ENCODE results near the gene IFI16. TPM values are rescaled to one million over a fixed set of nuclear protein-coding genes. Genes with fewer than 3 reads are reported as not detected.

IFI16 gene
- total RNA-seq, 2 donors from 2014 or later = 68.0 to 82.8 TPM

- peaks cover 23% of the 10 kb centered on the region for H3K4me1 Mint-ChIP-seq
- DNase-seq (no peak), ATAC-seq (no peak)
- peaks cover 5% of the 10 kb centered on the region for H3K36me3 Mint-ChIP-seq (ENCODE audit: low read depth)
- H3K4me3 Mint-ChIP-seq = no peak overlapping the region
- H3K9me3 ChIP-seq (ENCODE audit: control insufficient read depth, low read length, poor library complexity, severe bottlenecking) = no peaks in the 10 kb centered on the region
- peaks cover 4% of the 10 kb centered on the region for H3K27me3 Mint-ChIP-seq
- H3K27ac Mint-ChIP-seq = peak overlapping the region; percentile 98
Measured at GRCh38 chr1:159079525-159079924, 69.8 kb downstream of the IFI16 start.

GRCh38 chr1:159081626-159082025 lies 71.9 kb downstream of the IFI16 start:
- no peak for DNase-seq
- H3K27me3 Mint-ChIP-seq = peaks cover 4% of the 10 kb centered on the region
- H3K36me3 Mint-ChIP-seq (ENCODE audit: low read depth) = peaks cover 5% of the 10 kb centered on the region
- H3K4me1 Mint-ChIP-seq = peaks cover 14% of the 10 kb centered on the region
- H3K9me3 ChIP-seq (ENCODE audit: control insufficient read depth, low read length, poor library complexity, severe bottlenecking) = no peaks in the 10 kb centered on the region
- no peak overlapping the region for H3K4me3 Mint-ChIP-seq
- no peak for ATAC-seq
- no peak overlapping the region for H3K27ac Mint-ChIP-seq

- H3K27me3 Mint-ChIP-seq = peaks cover 4% of the 10 kb centered on the region
- peaks cover 2% of the 10 kb centered on the region for H3K36me3 Mint-ChIP-seq (ENCODE audit: low read depth)
- no peaks in the 10 kb centered on the region for H3K9me3 ChIP-seq (ENCODE audit: control insufficient read depth, low read length, poor library complexity, severe bottlenecking)
- no peak overlapping the region for H3K4me3 Mint-ChIP-seq
- no peak overlapping the region for H3K27ac Mint-ChIP-seq
- H3K4me1 Mint-ChIP-seq = peaks cover 6% of the 10 kb centered on the region
- ATAC-seq (no peak), DNase-seq (no peak)
Measured at GRCh38 chr1:159083013-159083412, 73.3 kb downstream of the IFI16 start.

GRCh38 chr1:159084152-159084551 lies 74.4 kb downstream of the IFI16 start:
- Mint-ChIP-seq H3K27me3 (peaks cover 4% of the 10 kb centered on the region), H3K4me1 (peaks cover 8% of the 10 kb centered on the region), H3K27ac (no peak overlapping the region), H3K36me3 (ENCODE audit: low read depth) (no peaks in the 10 kb centered on the region), H3K4me3 (no peak overlapping the region)
- DNase-seq = no peak
- ATAC-seq = no peak
- H3K9me3 ChIP-seq (ENCODE audit: control insufficient read depth, low read length, poor library complexity, severe bottlenecking) = no peaks in the 10 kb centered on the region

GRCh38 chr1:159084867-159085266 lies 75.2 kb downstream of the IFI16 start:
- DNase-seq = no peak
- peaks cover 14% of the 10 kb centered on the region for H3K4me1 Mint-ChIP-seq
- no peaks in the 10 kb centered on the region for H3K36me3 Mint-ChIP-seq (ENCODE audit: low read depth)
- H3K27ac Mint-ChIP-seq = no peak overlapping the region
- H3K4me3 Mint-ChIP-seq = no peak overlapping the region
- no peak for ATAC-seq
- no peaks in the 10 kb centered on the region for H3K9me3 ChIP-seq (ENCODE audit: control insufficient read depth, low read length, poor library complexity, severe bottlenecking)
- H3K27me3 Mint-ChIP-seq = peaks cover 4% of the 10 kb centered on the region

GRCh38 chr1:159088050-159088449 lies 78.3 kb downstream of the IFI16 start:
- no peaks in the 10 kb centered on the region for H3K9me3 ChIP-seq (ENCODE audit: control insufficient read depth, low read length, poor library complexity, severe bottlenecking)
- peaks cover 23% of the 10 kb centered on the region for H3K4me1 Mint-ChIP-seq
- no peak for DNase-seq
- ATAC-seq = no peak
- peak overlapping the region; percentile 62 for H3K27ac Mint-ChIP-seq
- H3K36me3 Mint-ChIP-seq (ENCODE audit: low read depth) = no peaks in the 10 kb centered on the region
- H3K27me3 Mint-ChIP-seq = no peaks in the 10 kb centered on the region
- no peak overlapping the region for H3K4me3 Mint-ChIP-seq

- Mint-ChIP-seq H3K4me1 (peaks cover 23% of the 10 kb centered on the region), H3K27ac (no peak overlapping the region), H3K27me3 (no peaks in the 10 kb centered on the region), H3K36me3 (ENCODE audit: low read depth) (no peaks in the 10 kb centered on the region), H3K4me3 (no peak overlapping the region)
- DNase-seq (no peak), ATAC-seq (no peak)
- no peaks in the 10 kb centered on the region for H3K9me3 ChIP-seq (ENCODE audit: control insufficient read depth, low read length, poor library complexity, severe bottlenecking)
Measured at GRCh38 chr1:159088546-159089183, 79.0 kb downstream of the IFI16 start.

- no peaks in the 10 kb centered on the region for H3K27me3 Mint-ChIP-seq
- peaks cover 23% of the 10 kb centered on the region for H3K4me1 Mint-ChIP-seq
- ATAC-seq (peak; percentile 55), DNase-seq (no peak)
- H3K4me3 Mint-ChIP-seq = no peak overlapping the region
- peak overlapping the region; percentile 63 for H3K27ac Mint-ChIP-seq
- H3K36me3 Mint-ChIP-seq (ENCODE audit: low read depth) = no peaks in the 10 kb centered on the region
- H3K9me3 ChIP-seq (ENCODE audit: control insufficient read depth, low read length, poor library complexity, severe bottlenecking) = no peaks in the 10 kb centered on the region
Measured at GRCh38 chr1:159089184-159089791, 79.6 kb downstream of the IFI16 start.

GRCh38 chr1:159090286-159091179 lies 80.8 kb downstream of the IFI16 start:
- H3K27me3 Mint-ChIP-seq = no peaks in the 10 kb centered on the region
- no peaks in the 10 kb centered on the region for H3K36me3 Mint-ChIP-seq (ENCODE audit: low read depth)
- ATAC-seq (no peak), DNase-seq (no peak)
- H3K27ac Mint-ChIP-seq = peak overlapping the region; percentile 63
- H3K9me3 ChIP-seq (ENCODE audit: control insufficient read depth, low read length, poor library complexity, severe bottlenecking) = no peaks in the 10 kb centered on the region
- H3K4me3 Mint-ChIP-seq = no peak overlapping the region
- H3K4me1 Mint-ChIP-seq = peaks cover 23% of the 10 kb centered on the region

GRCh38 chr1:159091180-159091560 lies 81.5 kb downstream of the IFI16 start:
- H3K4me3 Mint-ChIP-seq = no peak overlapping the region

GRCh38 chr1:159091607-159092031 lies 81.9 kb downstream of the IFI16 start:
- ATAC-seq = peak; percentile 56
- no peaks in the 10 kb centered on the region for H3K9me3 ChIP-seq (ENCODE audit: control insufficient read depth, low read length, poor library complexity, severe bottlenecking)
- no peaks in the 10 kb centered on the region for H3K36me3 Mint-ChIP-seq (ENCODE audit: low read depth)
- peak overlapping the region; percentile 87 for H3K27ac Mint-ChIP-seq
- no peak overlapping the region for H3K4me3 Mint-ChIP-seq
- no peak for DNase-seq
- no peaks in the 10 kb centered on the region for H3K27me3 Mint-ChIP-seq
- H3K4me1 Mint-ChIP-seq = peaks cover 23% of the 10 kb centered on the region

More at GRCh38 chr1:159091180-159091560, 81.5 kb downstream of the IFI16 start:
- peaks cover 23% of the 10 kb centered on the region for H3K4me1 Mint-ChIP-seq
- ATAC-seq (no peak), DNase-seq (no peak)
- H3K27ac Mint-ChIP-seq = peak overlapping the region; percentile 87
- H3K27me3 Mint-ChIP-seq = no peaks in the 10 kb centered on the region
- H3K9me3 ChIP-seq (ENCODE audit: control insufficient read depth, low read length, poor library complexity, severe bottlenecking) = no peaks in the 10 kb centered on the region
- H3K36me3 Mint-ChIP-seq (ENCODE audit: low read depth) = no peaks in the 10 kb centered on the region

- Mint-ChIP-seq H3K4me1 (peaks cover 21% of the 10 kb centered on the region), H3K27me3 (peaks cover under 1% of the 10 kb centered on the region), H3K27ac (peak overlapping the region; percentile 87), H3K4me3 (no peak overlapping the region), H3K36me3 (ENCODE audit: low read depth) (no peaks in the 10 kb centered on the region)
- no peak for DNase-seq
- H3K9me3 ChIP-seq (ENCODE audit: control insufficient read depth, low read length, poor library complexity, severe bottlenecking) = no peaks in the 10 kb centered on the region
- ATAC-seq = peak; percentile 49
Measured at GRCh38 chr1:159092036-159092760, 82.5 kb downstream of the IFI16 start.

- H3K4me3 Mint-ChIP-seq = no peak overlapping the region
- no peak overlapping the region for H3K27ac Mint-ChIP-seq
- H3K27me3 Mint-ChIP-seq = peaks cover 40% of the 10 kb centered on the region
- ATAC-seq (no peak), DNase-seq (no peak)
- no peaks in the 10 kb centered on the region for H3K4me1 Mint-ChIP-seq
- H3K36me3 Mint-ChIP-seq (ENCODE audit: low read depth) = no peaks in the 10 kb centered on the region
- no peaks in the 10 kb centered on the region for H3K9me3 ChIP-seq (ENCODE audit: control insufficient read depth, low read length, poor library complexity, severe bottlenecking)
Measured at GRCh38 chr1:159098596-159098995, 88.9 kb downstream of the IFI16 start.
